MM.1S (cell line): ENCODE results near the gene GAS7.

Experiments used
- CTCF ChIP-seq: fragments of 300-600 bp; sonication (generic); IDR thresholded peaks from 2 replicates; pipeline ENCODE4 v1.5.1; 2016; ENCODE audit warnings: antibody characterized with exemption, low read length, mixed read lengths
- EZH2 ChIP-seq: fragments of 300-600 bp; sonication (generic); optimal IDR thresholded peaks from 2 replicates; pipeline ENCODE3; 2017; ENCODE audit warnings: low read depth, mild to moderate bottlenecking, antibody characterized with exemption, low read length, mixed read lengths
- EZH2phosphoT487 ChIP-seq: fragments of 300-600 bp; sonication (generic); IDR thresholded peaks from 2 replicates; pipeline ENCODE4 v1.6.1; 2018; ENCODE audit warnings: antibody characterized with exemption, low read length

DNA sequence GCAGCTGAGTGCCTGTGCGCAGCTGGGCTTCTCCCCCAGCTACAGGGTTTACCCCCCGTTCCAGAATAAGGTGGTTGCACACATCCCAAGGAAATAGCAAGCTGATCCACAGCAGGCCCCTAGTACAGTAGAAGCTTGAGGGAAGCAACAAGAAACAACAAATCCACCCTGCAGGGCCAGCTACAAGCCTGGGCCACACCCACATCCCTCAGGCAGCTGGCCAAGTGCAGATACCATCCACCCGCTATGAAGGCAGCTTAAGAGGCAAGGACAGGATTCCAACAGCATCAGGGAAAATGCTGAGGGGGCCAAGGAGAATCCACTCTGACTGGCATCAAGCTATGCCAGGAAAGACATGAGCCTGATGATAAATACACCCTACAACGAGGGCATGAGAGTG lies 226.4 kb downstream of the GAS7 start:
- no peak for TF ChIP-seq CTCF
- TF ChIP-seq EZH2, result no peak
- TF ChIP-seq EZH2phosphoT487, result no peak
